Measurements from ENCODE around the gene WDR90. TPM values are rescaled to one million over a fixed set of nuclear protein-coding genes. Genes with fewer than 3 reads are reported as not detected.

Gene WDR90
- total and polyA plus RNA-seq, 10 of the 15 experiments (the other 5 are each of a cell fraction or from before 2014, with no cell fraction given): 2.0 to 65.0 (median 16.7) TPM

DNA sequence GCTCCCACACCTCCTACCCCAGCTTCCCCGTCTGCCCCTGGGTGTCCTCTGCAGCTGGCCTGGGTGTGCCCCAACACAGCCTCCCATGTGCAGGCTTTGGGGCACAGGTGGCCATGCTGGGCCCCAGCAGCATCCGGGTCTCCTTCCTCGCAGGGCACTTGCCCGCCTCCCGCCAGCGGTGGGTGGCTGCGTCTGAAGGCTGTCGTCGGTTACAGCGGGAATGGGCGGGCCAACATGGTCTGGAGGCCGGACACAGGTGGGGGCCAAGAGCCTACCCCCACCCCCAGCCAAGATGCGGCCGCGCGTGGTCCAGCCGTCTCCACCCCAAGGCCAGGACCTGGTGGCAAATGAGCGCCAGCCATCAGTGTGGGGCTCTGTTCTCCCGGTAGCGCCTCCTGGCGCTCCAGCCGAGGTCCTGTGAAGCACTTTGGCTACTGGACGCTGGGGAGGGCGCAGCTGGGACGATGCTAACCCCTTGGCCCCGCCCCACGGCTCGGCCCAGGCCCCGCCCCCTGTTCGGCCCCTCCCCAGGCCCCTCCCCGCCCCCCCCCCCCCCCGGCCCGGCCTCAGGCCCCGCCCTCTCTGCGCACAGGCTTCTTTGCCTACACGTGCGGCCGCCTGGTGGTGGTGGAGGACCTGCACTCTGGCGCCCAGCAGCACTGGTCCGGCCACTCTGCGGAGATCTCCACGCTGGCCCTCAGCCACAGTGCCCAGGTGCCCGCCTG is 11.5 kb downstream of the WDR90 start:
- H3K4me1 ChIP-seq (ENCODE audit: control insufficient read depth, insufficient read depth, low read length): peaks cover 3% of the 10 kb centered on the region; the same call in 1 of the 2 replicates
- H3K36me3 ChIP-seq (ENCODE audit: control insufficient read depth in 2 of 2, insufficient read depth in 2 of 2, low read length in 1 of 2): no peaks in the 10 kb centered on the region; a peak in 2 of 4 replicates
- CTCF ChIA-PET: interaction anchor here (0.6 to 1.4 kb wide), 4 partner anchors 8 to 811 kb away, joined by 3 to 4 read pairs (median 3); partner anchors contain the start of gene METTL26
- intact Hi-C loops (cut with micrococcal nuclease; ENCODE audit: unreplicated experiment) (loop anchor here (1.0 to 10.0 kb wide), 2 partner anchors 81 to 266 kb away; partner anchors contain the start of gene NME4), in situ Hi-C loops (cut with MboI) (loop anchor here (10.0 kb wide), 1 partner anchor 266 kb away; the partner anchor contains the start of gene NME4)
- FAIRE-seq (peak; percentile 27), ATAC-seq (peak; percentile 96), DNase-seq (ENCODE audit: low read depth, low spot score) (peak; percentile 37)
- TF ChIP-seq SMC3 (IDR thresholded peaks at IDR 0.05; ENCODE audit: borderline replicate concordance, low read length): peak; percentile 37; the same call in 1 of the 2 replicates
- 0 out of 2 replicates have a peak, but pooled peaks have one; percentile 4 for TF ChIP-seq TCF12 (IDR thresholded peaks at IDR 0.05; ENCODE audit: low read depth, low read length)
- TF ChIP-seq CTCF (IDR thresholded peaks at IDR 0.05 in 2 of 3, conservative IDR thresholded peaks at IDR 0.05 in 1 of 3; ENCODE audit: control insufficient read depth in 2 of 3, extremely low read depth in 1 of 3, insufficient read depth in 1 of 3, low read depth in 3 of 3, low read length in 3 of 3): peak; percentile 14 to 62 (median 33); a peak in 4 of 6 replicates
- TF ChIP-seq SMARCA5 (IDR thresholded peaks at IDR 0.05): no peak
- peak; percentile 54; the same call in 1 of the 3 replicates for TF ChIP-seq POU2F2 (IDR thresholded peaks at IDR 0.05; ENCODE audit: borderline replicate concordance, low read depth, low read length)
- no peak for TF ChIP-seq IRF4 (IDR thresholded peaks at IDR 0.05; ENCODE audit: low read depth, low read length)
- TF ChIP-seq MEF2B (IDR thresholded peaks at IDR 0.05; ENCODE audit: partially characterized antibody, poor library complexity, severe bottlenecking): no peak
- peak; percentile 23; the same call in 1 of the 2 replicates for TF ChIP-seq RAD21 (IDR thresholded peaks at IDR 0.05; ENCODE audit: insufficient read depth, low read depth, low read length)
- no peak for TF ChIP-seq FOS (IDR thresholded peaks at IDR 0.05; ENCODE audit: borderline replicate concordance, extremely low read depth, insufficient read length)
- TF ChIP-seq BHLHE40 (IDR thresholded peaks at IDR 0.05; ENCODE audit: borderline replicate concordance in 1 of 2, low read depth in 2 of 2, low read length in 1 of 2): peak; percentile 92 to 96
- peak; percentile 24; the same call in 1 of the 2 replicates for TF ChIP-seq PKNOX1 (IDR thresholded peaks at IDR 0.05)
- TF ChIP-seq SIN3A (IDR thresholded peaks at IDR 0.05; ENCODE audit: low read depth, low read length): 0 out of 2 replicates have a peak, but pooled peaks have one; percentile 20
- TF ChIP-seq ZZZ3 (IDR thresholded peaks at IDR 0.05; ENCODE audit: control insufficient read depth, insufficient read length, low read depth): no peak
- TF ChIP-seq YY1 (IDR thresholded peaks at IDR 0.05; ENCODE audit: low read depth, low read length): peak; percentile 38; the same call in 1 of the 2 replicates
- 0 out of 2 replicates have a peak, but pooled peaks have one; percentile 35 for TF ChIP-seq MXI1 (IDR thresholded peaks at IDR 0.05; ENCODE audit: low read depth, low read length)
- peak; percentile 19; the same call in 1 of the 2 replicates for TF ChIP-seq GATAD2B (conservative IDR thresholded peaks at IDR 0.05; ENCODE audit: low read depth)
- H3K4me2 ChIP-seq (ENCODE audit: control insufficient read depth, insufficient read depth): peak overlapping the region; percentile 42; the same call in 1 of the 2 replicates
- peak overlapping the region; percentile 60 for H2AFZ ChIP-seq (ENCODE audit: control insufficient read depth, low read depth, low read length)
- H3K27ac ChIP-seq (ENCODE audit: control insufficient read depth, insufficient read depth): no peak overlapping the region
- RAD21 ChIA-PET (ENCODE audit: unreplicated experiment): interaction anchor here (1.0 kb wide), 1 partner anchor 13 kb away, joined by 7 read pairs; no protein-coding TSS in a partner anchor
- SMC1A ChIA-PET (ENCODE audit: uncharacterized antibody, unreplicated experiment): interaction anchor here (0.9 kb wide), 1 partner anchor 60 kb away, joined by 4 read pairs; the partner anchor contains the start of gene ANTKMT
- no peak overlapping the region; the same call in 1 of the 2 replicates for H3K9ac ChIP-seq (ENCODE audit: control insufficient read depth, insufficient read depth, low read length)
- BruUV-seq (replicated peaks): no TSS peak
- POLR2A ChIA-PET: no interaction called here
- no peak overlapping the region for H3K4me3 ChIP-seq
- WGBS (ENCODE audit: insufficient coverage, insufficient replicate concordance, low lambda C conversion rate, missing lambda C conversion rate): 38% methylated on average over 30 of the region's 43 CpGs
- no peaks in the 10 kb centered on the region for H3K79me2 ChIP-seq (ENCODE audit: control insufficient read depth, insufficient read depth, low read length)
- no peaks in the 10 kb centered on the region for H4K20me1 ChIP-seq (ENCODE audit: control insufficient read depth, insufficient read depth)
- no peaks in the 10 kb centered on the region for H3K27me3 ChIP-seq (replicated peaks in 1 of 2; ENCODE audit: control insufficient read depth in 2 of 2, insufficient read depth in 2 of 2, low read length in 1 of 2)
- H3K9me3 ChIP-seq (replicated peaks; ENCODE audit: control insufficient read depth, insufficient read depth, low read length): no peaks in the 10 kb centered on the region
